ENCODE measurements around the gene FKBP15. TPM values are rescaled to one million over a fixed set of nuclear protein-coding genes. Genes with fewer than 3 reads are reported as not detected.

The FKBP15 gene
- total RNA-seq, result 10 to 100 TPM; 29.8 to 30.7 TPM
- 17.7 TPM for polyA plus RNA-seq

- Mint-ChIP-seq H3K4me3 (peak within 1 kb of the TSS; percentile 93 to 99 (median 95)), H3K9me3 (no peaks in the 10 kb centered on the region), H3K27ac (peak within 1 kb of the TSS; percentile 91 to 100 (median 96)), H3K36me3 (peaks cover 0 to 16% (median 0%) of the 10 kb centered on the region in 3 donors), H3K4me1 (peaks cover 39 to 65% (median 55%) of the 10 kb centered on the region in 3 donors), H3K27me3 (no peaks in the 10 kb centered on the region)
- no peaks in the 10 kb centered on the region for H3K9me3 ChIP-seq (ENCODE audit: low read length)
- H3K27ac ChIP-seq (ENCODE audit: low read depth, low read length), result peak within 1 kb of the TSS; percentile 91
- peak; percentile 95 to 97 (median 97) for DNase-seq
- POLR2A ChIA-PET, result interaction anchor here (0.7 to 1.9 kb wide), 8 partner anchors 11 to 189 kb away, joined by 3 to 6 read pairs (median 4); partner anchors contain the start of genes C9orf43, CDC26, POLE3 and PRPF4
- H3K36me3 ChIP-seq (ENCODE audit: insufficient read depth, low read length), result no peaks in the 10 kb centered on the region
- CTCF ChIA-PET, result interaction anchor here (0.8 to 3.3 kb wide), 7 partner anchors 11 to 435 kb away, joined by 3 to 19 read pairs (median 3); partner anchors contain the start of genes CDC26, PRPF4 and SLC31A2
- H3K4me1 ChIP-seq (ENCODE audit: insufficient read depth, low read length), result peaks cover 34% of the 10 kb centered on the region
- no peaks in the 10 kb centered on the region for H3K27me3 ChIP-seq (ENCODE audit: insufficient read depth, low read length, poor library complexity, severe bottlenecking)
- peak within 1 kb of the TSS; percentile 96 for H3K4me3 ChIP-seq (ENCODE audit: low read length)
Measured at GRCh38 chr9:113221003-113221799, at the start of gene FKBP15, which contains the start of gene SLC31A1. Gene FKBP15, minus strand, starts transcription at chr9:113221277. Its CDS starts 34 bp downstream, at chr9:113221243. Gene SLC31A1, plus strand, starts transcription at chr9:113221544. Its CDS starts 34,605 bp downstream, at chr9:113256149.

GRCh38 chr9:113269871-113270270, 48.8 kb upstream of the FKBP15 start:
- H3K4me3 Mint-ChIP-seq, result no peak overlapping the region
- H3K27me3 Mint-ChIP-seq, result no peaks in the 10 kb centered on the region
- peak overlapping the region in 4 of 8 donors; percentile 2 to 58 (median 49) for H3K27ac Mint-ChIP-seq
- Histone ChIP-seq H3K27ac (ENCODE audit: low read depth, low read length) (no peak overlapping the region), H3K4me3 (ENCODE audit: low read length) (no peak overlapping the region), H3K36me3 (ENCODE audit: insufficient read depth, low read length) (peaks cover 37% of the 10 kb centered on the region), H3K4me1 (ENCODE audit: insufficient read depth, low read length) (peaks cover 15% of the 10 kb centered on the region), H3K9me3 (ENCODE audit: low read length) (no peaks in the 10 kb centered on the region), H3K27me3 (ENCODE audit: insufficient read depth, low read length, poor library complexity, severe bottlenecking) (no peaks in the 10 kb centered on the region)
- H3K36me3 Mint-ChIP-seq, result peaks cover 4 to 75% (median 20%) of the 10 kb centered on the region in 3 donors
- ChIA-PET POLR2A (no interaction called here), CTCF (interaction anchor here (0.7 to 1.7 kb wide), 2 partner anchors 176 to 386 kb away, joined by 3 to 6 read pairs; no protein-coding TSS in a partner anchor)
- DNase-seq, result no peak
- no peaks in the 10 kb centered on the region for H3K9me3 Mint-ChIP-seq
- H3K4me1 Mint-ChIP-seq, result peaks cover 19 to 26% (median 21%) of the 10 kb centered on the region in 3 donors

- Mint-ChIP-seq H3K36me3 (peaks cover 4 to 75% (median 20%) of the 10 kb centered on the region in 3 donors), H3K9me3 (no peaks in the 10 kb centered on the region), H3K4me1 (peaks cover 17 to 26% (median 21%) of the 10 kb centered on the region in 3 donors), H3K27me3 (no peaks in the 10 kb centered on the region), H3K27ac (peak overlapping the region in 1 of 8 donors; percentile 2), H3K4me3 (no peak overlapping the region)
- Histone ChIP-seq H3K36me3 (ENCODE audit: insufficient read depth, low read length) (peaks cover 37% of the 10 kb centered on the region), H3K9me3 (ENCODE audit: low read length) (no peaks in the 10 kb centered on the region), H3K27ac (ENCODE audit: low read depth, low read length) (no peak overlapping the region), H3K27me3 (ENCODE audit: insufficient read depth, low read length, poor library complexity, severe bottlenecking) (no peaks in the 10 kb centered on the region), H3K4me1 (ENCODE audit: insufficient read depth, low read length) (peaks cover 10% of the 10 kb centered on the region), H3K4me3 (ENCODE audit: low read length) (no peak overlapping the region)
- ChIA-PET POLR2A (no interaction called here), CTCF (interaction anchor here (0.7 to 1.7 kb wide), 2 partner anchors 177 to 387 kb away, joined by 3 to 6 read pairs; no protein-coding TSS in a partner anchor)
- DNase-seq, result no peak
Measured at GRCh38 chr9:113269355-113269754, 48.3 kb upstream of the FKBP15 start.

- peaks cover 34% of the 10 kb centered on the region for H3K36me3 ChIP-seq (ENCODE audit: insufficient read depth, low read length)
- no peak overlapping the region for H3K27ac ChIP-seq (ENCODE audit: low read depth, low read length)
- ChIA-PET CTCF (no interaction called here), POLR2A (no interaction called here)
- Mint-ChIP-seq H3K27me3 (peaks cover 0 to 2% of the 10 kb centered on the region in 2 donors), H3K27ac (peak overlapping the region in 4 of 8 donors; percentile 18 to 52 (median 34)), H3K36me3 (peaks cover 4 to 66% (median 20%) of the 10 kb centered on the region in 3 donors), H3K9me3 (no peaks in the 10 kb centered on the region), H3K4me3 (no peak overlapping the region), H3K4me1 (peaks cover 11 to 21% (median 17%) of the 10 kb centered on the region in 3 donors)
- DNase-seq, result no peak
- H3K9me3 ChIP-seq (ENCODE audit: low read length), result no peaks in the 10 kb centered on the region
- no peaks in the 10 kb centered on the region for H3K27me3 ChIP-seq (ENCODE audit: insufficient read depth, low read length, poor library complexity, severe bottlenecking)
- no peak overlapping the region for H3K4me3 ChIP-seq (ENCODE audit: low read length)
- H3K4me1 ChIP-seq (ENCODE audit: insufficient read depth, low read length), result peaks cover 4% of the 10 kb centered on the region
Measured at GRCh38 chr9:113267911-113268566, 47.0 kb upstream of the FKBP15 start.

GRCh38 chr9:113266174-113266573, 45.1 kb upstream of the FKBP15 start:
- Mint-ChIP-seq H3K36me3 (peaks cover 4 to 58% (median 22%) of the 10 kb centered on the region in 3 donors), H3K4me3 (no peak overlapping the region), H3K27me3 (peaks cover 0 to 2% of the 10 kb centered on the region in 2 donors), H3K4me1 (peaks cover 11 to 16% (median 12%) of the 10 kb centered on the region in 3 donors), H3K9me3 (no peaks in the 10 kb centered on the region), H3K27ac (peak overlapping the region in 1 of 8 donors; percentile 84)
- ChIA-PET CTCF (interaction anchor here (1.0 kb wide), 1 partner anchor 9 kb away, joined by 4 read pairs; the partner anchor contains the start of gene CDC26), POLR2A (no interaction called here)
- H3K4me3 ChIP-seq (ENCODE audit: low read length), result no peak overlapping the region
- no peaks in the 10 kb centered on the region for H3K9me3 ChIP-seq (ENCODE audit: low read length)
- H3K27ac ChIP-seq (ENCODE audit: low read depth, low read length), result no peak overlapping the region
- H3K4me1 ChIP-seq (ENCODE audit: insufficient read depth, low read length), result peaks cover 4% of the 10 kb centered on the region
- DNase-seq, result no peak
- H3K36me3 ChIP-seq (ENCODE audit: insufficient read depth, low read length), result peaks cover 18% of the 10 kb centered on the region
- no peaks in the 10 kb centered on the region for H3K27me3 ChIP-seq (ENCODE audit: insufficient read depth, low read length, poor library complexity, severe bottlenecking)

GRCh38 chr9:113261917-113262671, 41.0 kb upstream of the FKBP15 start:
- Histone ChIP-seq H3K4me3 (ENCODE audit: low read length) (no peak overlapping the region), H3K27me3 (ENCODE audit: insufficient read depth, low read length, poor library complexity, severe bottlenecking) (no peaks in the 10 kb centered on the region), H3K9me3 (ENCODE audit: low read length) (no peaks in the 10 kb centered on the region), H3K4me1 (ENCODE audit: insufficient read depth, low read length) (no peaks in the 10 kb centered on the region), H3K27ac (ENCODE audit: low read depth, low read length) (no peak overlapping the region), H3K36me3 (ENCODE audit: insufficient read depth, low read length) (peaks cover 6% of the 10 kb centered on the region)
- H3K27me3 Mint-ChIP-seq, result peaks cover 0 to 2% of the 10 kb centered on the region in 2 donors
- peak overlapping the region in 1 of 8 donors; percentile 32 for H3K27ac Mint-ChIP-seq
- no peaks in the 10 kb centered on the region for H3K4me1 Mint-ChIP-seq
- H3K4me3 Mint-ChIP-seq, result no peak overlapping the region
- no peaks in the 10 kb centered on the region for H3K9me3 Mint-ChIP-seq
- DNase-seq, result no peak
- ChIA-PET CTCF (interaction anchor here (2.5 kb wide), 1 partner anchor 12 kb away, joined by 10 read pairs; no protein-coding TSS in a partner anchor), POLR2A (no interaction called here)
- peaks cover 5 to 52% (median 17%) of the 10 kb centered on the region in 3 donors for H3K36me3 Mint-ChIP-seq

GRCh38 chr9:113258282-113258681, 37.2 kb upstream of the FKBP15 start:
- POLR2A ChIA-PET, result no interaction called here
- H3K36me3 ChIP-seq (ENCODE audit: insufficient read depth, low read length), result peaks cover 6% of the 10 kb centered on the region
- H3K9me3 ChIP-seq (ENCODE audit: low read length), result no peaks in the 10 kb centered on the region
- no peak overlapping the region for H3K27ac ChIP-seq (ENCODE audit: low read depth, low read length)
- DNase-seq, result no peak
- Mint-ChIP-seq H3K27me3 (peaks cover 0 to under 1% of the 10 kb centered on the region in 2 donors), H3K4me3 (no peak overlapping the region), H3K9me3 (no peaks in the 10 kb centered on the region), H3K36me3 (peaks cover 5 to 41% (median 16%) of the 10 kb centered on the region in 3 donors), H3K27ac (peak overlapping the region in 1 of 8 donors; percentile 2), H3K4me1 (no peaks in the 10 kb centered on the region)
- CTCF ChIA-PET, result no interaction called here
- H3K27me3 ChIP-seq (ENCODE audit: insufficient read depth, low read length, poor library complexity, severe bottlenecking), result no peaks in the 10 kb centered on the region
- H3K4me1 ChIP-seq (ENCODE audit: insufficient read depth, low read length), result no peaks in the 10 kb centered on the region
- H3K4me3 ChIP-seq (ENCODE audit: low read length), result no peak overlapping the region

All from CD8-positive, alpha-beta memory T cell (primary cell).